GM18867 (cell line): Measurements from ENCODE around the gene LKAAEAR1.

Source experiments
- ATAC-seq: cut with Tn5 transposase; IDR thresholded peaks from one replicate; pipeline ENCODE4 v1.9.1; 2021; ENCODE audit warnings: mild to moderate bottlenecking, moderate library complexity; ENCODE audit not compliant: unreplicated experiment

Gene LKAAEAR1

GRCh38 chr20:64068386-64069208 is 15.6 kb downstream of the LKAAEAR1 start:
- ATAC-seq: no peak

- no peak for ATAC-seq
Observed at GRCh38 chr20:64067733-64068307, 16.4 kb downstream of the LKAAEAR1 start.

GRCh38 chr20:64067005-64067632 is 17.1 kb downstream of the LKAAEAR1 start:
- ATAC-seq: no peak

GRCh38 chr20:64065974-64066343 is 18.2 kb downstream of the LKAAEAR1 start:
- peak; percentile 45 for ATAC-seq

GRCh38 chr20:64065062-64065973 is 18.9 kb downstream of the LKAAEAR1 start:
- ATAC-seq: no peak

- no peak for ATAC-seq
Observed at GRCh38 chr20:64064145-64064698, 20.0 kb downstream of the LKAAEAR1 start.

- ATAC-seq: no peak
Observed at GRCh38 chr20:64063389-64064144, 20.6 kb downstream of the LKAAEAR1 start.

- peak; percentile 77 for ATAC-seq
Observed at GRCh38 chr20:64062596-64063388, 21.4 kb downstream of the LKAAEAR1 start, which contains the start of gene TCEA2. TSS of gene TCEA2 (plus strand) at chr20:64063198. CDS start at chr20:64063313, 115 bp downstream.

- ATAC-seq: no peak
Observed at GRCh38 chr20:64062276-64062595, 22.0 kb downstream of the LKAAEAR1 start.

GRCh38 chr20:64058536-64058935 is 25.7 kb downstream of the LKAAEAR1 start:
- ATAC-seq: peak; percentile 33

- peak; percentile 40 for ATAC-seq
Observed at GRCh38 chr20:64057628-64058498, 26.3 kb downstream of the LKAAEAR1 start.

- ATAC-seq: no peak
Observed at GRCh38 chr20:64056889-64057627, 27.1 kb downstream of the LKAAEAR1 start.

GRCh38 chr20:64056639-64056888 is 27.6 kb downstream of the LKAAEAR1 start:
- ATAC-seq: no peak

- no peak for ATAC-seq
Observed at GRCh38 chr20:64055893-64056638, 28.1 kb downstream of the LKAAEAR1 start.

- ATAC-seq: no peak
Observed at GRCh38 chr20:64055396-64055892, 28.8 kb downstream of the LKAAEAR1 start.

GRCh38 chr20:64053841-64054661 is 30.1 kb downstream of the LKAAEAR1 start:
- no peak for ATAC-seq
